ENCODE measurements around the gene LGALS7B.

LGALS7B gene

DNA sequence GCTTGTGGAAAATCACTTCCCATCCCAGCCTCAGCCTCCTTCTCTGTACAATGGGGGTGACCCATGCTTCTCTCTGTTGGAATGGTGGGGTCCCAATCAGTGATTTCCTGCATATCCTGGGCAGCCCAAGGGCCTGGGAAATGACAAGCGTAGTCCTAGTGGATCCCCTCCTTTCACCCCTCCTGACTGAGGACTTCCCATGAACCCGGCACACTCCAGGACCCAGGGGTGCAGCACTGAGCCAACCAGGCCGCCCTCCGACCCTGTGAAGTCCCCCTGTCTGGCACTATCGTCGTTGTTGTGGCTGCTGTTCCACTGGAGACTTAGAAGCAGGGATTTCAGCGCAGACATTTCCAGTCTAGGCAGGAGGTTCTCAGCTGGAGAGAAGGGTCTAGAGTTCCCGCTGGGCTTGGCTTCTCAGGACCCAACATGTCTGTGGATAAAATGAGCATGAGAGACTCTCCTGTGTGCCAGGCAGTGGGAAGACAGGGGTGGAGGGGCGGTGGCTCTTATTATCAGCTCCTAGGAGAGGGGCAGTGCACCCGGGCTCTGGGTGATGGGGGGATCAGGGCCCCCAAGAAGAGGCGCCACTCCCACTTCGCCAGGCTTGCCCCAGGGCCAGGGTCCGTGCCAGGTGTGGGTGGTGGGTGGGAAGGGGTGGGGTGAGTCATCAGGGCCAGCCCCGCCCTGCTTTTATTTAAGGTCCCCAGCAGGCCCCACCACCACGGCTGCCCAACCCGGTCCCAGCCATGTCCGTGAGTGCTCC, at the start of gene LGALS7B:
Gene LGALS7B (plus strand): TSS at position 723 of the 766 bp plus-strand sequence. CDS start 27 bp downstream, at position 750.
- no peak for DNase-seq (ENCODE audit: low read depth)
- no peak within 1 kb of the TSS for H3K4me3 ChIP-seq (ENCODE audit: low read depth, low read length)
- TF ChIP-seq, protein P1, sequence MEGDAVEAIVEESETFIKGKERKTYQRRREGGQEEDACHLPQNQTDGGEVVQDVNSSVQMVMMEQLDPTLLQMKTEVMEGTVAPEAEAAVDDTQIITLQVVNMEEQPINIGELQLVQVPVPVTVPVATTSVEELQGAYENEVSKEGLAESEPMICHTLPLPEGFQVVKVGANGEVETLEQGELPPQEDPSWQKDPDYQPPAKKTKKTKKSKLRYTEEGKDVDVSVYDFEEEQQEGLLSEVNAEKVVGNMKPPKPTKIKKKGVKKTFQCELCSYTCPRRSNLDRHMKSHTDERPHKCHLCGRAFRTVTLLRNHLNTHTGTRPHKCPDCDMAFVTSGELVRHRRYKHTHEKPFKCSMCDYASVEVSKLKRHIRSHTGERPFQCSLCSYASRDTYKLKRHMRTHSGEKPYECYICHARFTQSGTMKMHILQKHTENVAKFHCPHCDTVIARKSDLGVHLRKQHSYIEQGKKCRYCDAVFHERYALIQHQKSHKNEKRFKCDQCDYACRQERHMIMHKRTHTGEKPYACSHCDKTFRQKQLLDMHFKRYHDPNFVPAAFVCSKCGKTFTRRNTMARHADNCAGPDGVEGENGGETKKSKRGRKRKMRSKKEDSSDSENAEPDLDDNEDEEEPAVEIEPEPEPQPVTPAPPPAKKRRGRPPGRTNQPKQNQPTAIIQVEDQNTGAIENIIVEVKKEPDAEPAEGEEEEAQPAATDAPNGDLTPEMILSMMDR (IDR thresholded peaks at IDR 0.05; ENCODE audit: insufficient read depth, low read depth, low read length, missing control alignments), result no peak

DNA sequence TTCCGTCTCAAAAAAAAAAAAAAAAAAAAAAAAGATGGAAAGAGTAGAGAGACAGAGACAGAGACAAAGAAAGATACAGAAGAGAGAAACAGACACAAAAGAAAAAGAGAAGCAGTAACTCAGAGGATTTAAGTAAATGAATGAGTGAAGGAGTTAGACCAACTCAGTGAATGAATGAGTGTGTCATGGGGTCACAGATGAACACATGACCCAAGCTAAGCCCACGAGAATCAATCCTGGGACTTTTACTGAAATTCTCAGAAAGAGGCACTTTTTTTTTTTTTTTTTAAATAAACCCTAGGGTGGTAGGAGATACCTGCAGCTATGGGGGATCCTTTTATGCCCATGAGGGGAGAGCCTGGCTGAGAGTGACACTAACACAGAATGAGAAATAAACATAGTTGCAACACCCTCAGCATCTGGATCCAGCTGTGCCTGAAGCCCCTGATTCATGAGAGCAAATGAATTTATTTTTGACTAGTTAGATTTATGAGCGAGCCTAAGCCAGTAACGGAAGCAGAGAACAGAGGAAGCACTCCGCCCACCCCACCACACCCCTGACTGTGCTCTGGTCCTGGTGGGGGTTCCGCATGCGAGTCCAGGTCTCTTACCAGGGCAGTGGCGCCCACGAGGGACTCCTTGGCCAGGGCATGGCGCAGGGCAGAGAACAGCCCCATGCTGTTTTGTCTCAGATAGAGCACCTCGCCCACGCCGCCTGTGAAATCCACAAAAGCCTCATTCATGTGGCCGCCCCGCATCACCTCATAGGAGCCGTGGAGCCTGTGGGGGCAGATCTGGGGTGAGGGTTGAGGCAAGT, 49.4 kb upstream of the LGALS7B start:
- TF ChIP-seq, protein P1 (IDR thresholded peaks at IDR 0.05; ENCODE audit: insufficient read depth, low read depth, low read length, missing control alignments), result no peak
- H3K4me3 ChIP-seq (ENCODE audit: low read depth, low read length), result no peak overlapping the region
- DNase-seq (ENCODE audit: low read depth), result no peak

GRCh38 chr19:38740257-38740592, 48.8 kb upstream of the LGALS7B start:
- TF ChIP-seq, protein P1 (IDR thresholded peaks at IDR 0.05; ENCODE audit: insufficient read depth, low read depth, low read length, missing control alignments), result no peak
- no peak for DNase-seq (ENCODE audit: low read depth)
- no peak overlapping the region for H3K4me3 ChIP-seq (ENCODE audit: low read depth, low read length)

DNA sequence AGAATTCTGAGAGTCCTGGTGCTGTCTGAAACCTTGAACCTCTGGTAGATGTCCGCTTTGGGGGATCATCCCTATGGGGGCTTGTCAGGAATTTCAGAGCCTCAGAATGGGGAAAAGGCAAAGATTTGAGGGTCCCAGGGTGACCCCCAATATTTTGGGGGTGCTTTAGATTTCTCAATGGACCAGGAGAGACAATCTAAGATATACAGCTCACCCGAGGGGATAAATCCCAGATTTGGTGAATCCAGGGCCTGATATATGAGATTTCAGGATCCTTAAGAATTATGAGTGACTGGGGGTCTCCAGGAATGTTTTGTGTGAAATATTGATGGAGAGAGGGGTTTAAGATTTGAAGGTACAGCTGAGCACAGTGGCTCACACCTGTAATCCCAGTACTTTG, 48.1 kb upstream of the LGALS7B start:
- TF ChIP-seq, protein P1 (IDR thresholded peaks at IDR 0.05; ENCODE audit: insufficient read depth, low read depth, low read length, missing control alignments), result no peak
- no peak overlapping the region for H3K4me3 ChIP-seq (ENCODE audit: low read depth, low read length)
- no peak for DNase-seq (ENCODE audit: low read depth)

GRCh38 chr19:38741670-38742069, 47.3 kb upstream of the LGALS7B start:
- no peak overlapping the region for H3K4me3 ChIP-seq (ENCODE audit: low read depth, low read length)
- no peak for DNase-seq (ENCODE audit: low read depth)
- TF ChIP-seq, protein P1 (IDR thresholded peaks at IDR 0.05; ENCODE audit: insufficient read depth, low read depth, low read length, missing control alignments), result no peak

GRCh38 chr19:38742296-38742695, 46.7 kb upstream of the LGALS7B start:
- DNase-seq (ENCODE audit: low read depth), result no peak
- H3K4me3 ChIP-seq (ENCODE audit: low read depth, low read length), result no peak overlapping the region
- TF ChIP-seq, protein P1 (IDR thresholded peaks at IDR 0.05; ENCODE audit: insufficient read depth, low read depth, low read length, missing control alignments), result no peak

Measured in GM12865 (cell line).